ENCODE results near the gene PPP3R1. TPM values are rescaled to one million over a fixed set of nuclear protein-coding genes. Genes with fewer than 3 reads are reported as not detected.
"Not testable (repeated sequence)": the region's sequence is repeated elsewhere in the genome, so short reads cannot be mapped to it uniquely, and the experiment has no call there.

Gene PPP3R1
- total and polyA plus RNA-seq, 4 donors: 2.4 to 42.5 (median 18.3) TPM

- Histone ChIP-seq H3K27ac (ENCODE audit: low read depth in 1 of 2, low read length in 2 of 2) (no peak overlapping the region), H3K9me3 (ENCODE audit: control insufficient read depth in 4 of 4, low read length in 3 of 4) (no peaks in the 10 kb centered on the region), H3K36me3 (ENCODE audit: control insufficient read depth in 4 of 4, insufficient read depth in 3 of 4, low read depth in 1 of 4, low read length in 3 of 4) (peaks cover 1 to 25% (median 9%) of the 10 kb centered on the region in 4 donors), H3K9ac (ENCODE audit: low read depth in 1 of 2, low read length in 2 of 2) (no peak overlapping the region), H3K27me3 (ENCODE audit: control insufficient read depth in 4 of 4, insufficient read depth in 4 of 4, low read length in 3 of 4) (no peaks in the 10 kb centered on the region), H3K4me3 (ENCODE audit: low read depth in 1 of 3, low read length in 3 of 3) (no peak overlapping the region), H3K4me1 (ENCODE audit: control insufficient read depth in 4 of 4, insufficient read depth in 4 of 4, low read length in 3 of 4) (no peaks in the 10 kb centered on the region)
- DNase-seq (ENCODE audit: low spot score): no peak
- WGBS: 75% methylated on average over 7 of the region's 7 CpGs
- TF ChIP-seq TAF1 (conservative IDR thresholded peaks at IDR 0.05) (no peak), EGR1 (IDR thresholded peaks at IDR 0.05; ENCODE audit: low read depth in 2 of 2) (no peak), MAX (IDR thresholded peaks at IDR 0.05) (no peak), FOXA1 (IDR thresholded peaks at IDR 0.05) (no peak), RAD21 (IDR thresholded peaks at IDR 0.05) (no peak)
Measured at GRCh38 chr2:68176657-68177056, 75.7 kb downstream of the PPP3R1 start.

- not testable (repeated sequence) for H3K27ac ChIP-seq (ENCODE audit: low read depth in 1 of 2, low read length in 2 of 2); H3K9ac ChIP-seq (ENCODE audit: low read depth in 1 of 2, low read length in 2 of 2); H3K9me3 ChIP-seq (ENCODE audit: control insufficient read depth in 4 of 4, low read length in 3 of 4); H3K4me3 ChIP-seq (ENCODE audit: low read depth in 1 of 3, low read length in 3 of 3); H3K27me3 ChIP-seq (ENCODE audit: control insufficient read depth in 4 of 4, insufficient read depth in 4 of 4, low read length in 3 of 4); H3K4me1 ChIP-seq (ENCODE audit: control insufficient read depth in 4 of 4, insufficient read depth in 4 of 4, low read length in 3 of 4); DNase-seq (ENCODE audit: low spot score)
- peaks cover 4 to 21% (median 5%) of the 10 kb centered on the region in 4 donors for H3K36me3 ChIP-seq (ENCODE audit: control insufficient read depth in 4 of 4, insufficient read depth in 3 of 4, low read depth in 1 of 4, low read length in 3 of 4)
- WGBS: 98% methylated on average over 4 of the region's 4 CpGs
Measured at GRCh38 chr2:68175210-68175609, 77.1 kb downstream of the PPP3R1 start.

- H3K27ac ChIP-seq (ENCODE audit: low read depth in 1 of 2, low read length in 2 of 2): no peak overlapping the region
- H3K4me1 ChIP-seq (ENCODE audit: control insufficient read depth in 4 of 4, insufficient read depth in 4 of 4, low read length in 3 of 4): no peaks in the 10 kb centered on the region
Measured at GRCh38 chr2:68172990-68173700, 79.2 kb downstream of the PPP3R1 start.

More at GRCh38 chr2:68172990-68173700, 79.2 kb downstream of the PPP3R1 start:
- DNase-seq (ENCODE audit: low spot score): no peak
- peaks cover 0 to 22% (median 3%) of the 10 kb centered on the region in 4 donors for H3K36me3 ChIP-seq (ENCODE audit: control insufficient read depth in 4 of 4, insufficient read depth in 3 of 4, low read depth in 1 of 4, low read length in 3 of 4)
- no peaks in the 10 kb centered on the region for H3K27me3 ChIP-seq (ENCODE audit: control insufficient read depth in 4 of 4, insufficient read depth in 4 of 4, low read length in 3 of 4)
- no peak overlapping the region for H3K9ac ChIP-seq (ENCODE audit: low read depth in 1 of 2, low read length in 2 of 2)
- no peaks in the 10 kb centered on the region for H3K9me3 ChIP-seq (ENCODE audit: control insufficient read depth in 4 of 4, low read length in 3 of 4)
- no peak overlapping the region for H3K4me3 ChIP-seq (ENCODE audit: low read depth in 1 of 3, low read length in 3 of 3)
- WGBS: 92% methylated on average over 8 of the region's 8 CpGs
- TF ChIP-seq FOXA1 (IDR thresholded peaks at IDR 0.05): no peak
- no peak for TF ChIP-seq MAX (IDR thresholded peaks at IDR 0.05)
- no peak for TF ChIP-seq HNF4A (conservative IDR thresholded peaks at IDR 0.05)
- no peak for TF ChIP-seq JUND (IDR thresholded peaks at IDR 0.05)
- TF ChIP-seq REST (IDR thresholded peaks at IDR 0.05): no peak
- TF ChIP-seq CTCF (IDR thresholded peaks at IDR 0.05; ENCODE audit: low read depth, low read length, missing input control): no peak
- TF ChIP-seq ATF3 (IDR thresholded peaks at IDR 0.05): no peak
- TF ChIP-seq SP1 (IDR thresholded peaks at IDR 0.05): no peak
- TF ChIP-seq TAF1 (conservative IDR thresholded peaks at IDR 0.05): no peak
- TF ChIP-seq RXRA (IDR thresholded peaks at IDR 0.05): no peak
- TF ChIP-seq GABPA (IDR thresholded peaks at IDR 0.05 in 1 of 2, conservative IDR thresholded peaks at IDR 0.05 in 1 of 2): no peak
- TF ChIP-seq ZBTB33 (IDR thresholded peaks at IDR 0.05): no peak
- no peak for TF ChIP-seq YY1 (IDR thresholded peaks at IDR 0.05)
- TF ChIP-seq EGR1 (IDR thresholded peaks at IDR 0.05; ENCODE audit: low read depth in 2 of 2): no peak
- no peak for TF ChIP-seq FOXA2 (IDR thresholded peaks at IDR 0.05)
- no peak for TF ChIP-seq HNF4G (IDR thresholded peaks at IDR 0.05)
